Measurements from ENCODE around the gene SIGLECL1. TPM values are rescaled to one million over a fixed set of nuclear protein-coding genes. Genes with fewer than 3 reads are reported as not detected.

SIGLECL1 gene
- total and polyA plus RNA-seq, 2 donors (not counting 1 experiment from before 2014, with no cell fraction given) = not detected

GRCh38 chr19:51252306-51253079 is 1.6 kb downstream of the SIGLECL1 start:
- WGBS (ENCODE audit: insufficient coverage) = 81% methylated on average over 8 of the region's 9 CpGs
- Mint-ChIP-seq H3K9me3 (ENCODE audit: insufficient read depth) (no peaks in the 10 kb centered on the region), H3K27me3 (peaks cover 17% of the 10 kb centered on the region), H3K4me1 (no peaks in the 10 kb centered on the region), H3K4me3 (no peak overlapping the region), H3K27ac (no peak overlapping the region)
- no peak overlapping the region for H3K27ac ChIP-seq (ENCODE audit: low read length in 2 of 2)
- no peaks in the 10 kb centered on the region for H3K79me2 ChIP-seq (ENCODE audit: control insufficient read depth, insufficient read depth, low read length)
- peaks cover 0 to 2% (median 0%) of the 10 kb centered on the region in 4 experiments for H3K27me3 ChIP-seq (replicated peaks in 1 of 4; ENCODE audit: control extremely low read depth in 1 of 4, control insufficient read depth in 3 of 4, insufficient read depth in 4 of 4, low read length in 3 of 4)
- DNase-seq (no peak), ATAC-seq (ENCODE audit: low read depth) (no peak)
- H3K4me2 ChIP-seq (replicated peaks; ENCODE audit: low read depth, low read length, poor library complexity, severe bottlenecking) = no peak overlapping the region
- no peaks in the 10 kb centered on the region for H3K4me1 ChIP-seq (ENCODE audit: control insufficient read depth in 2 of 2, insufficient read depth in 2 of 2, low read length in 2 of 2)
- intact Hi-C loops (cut with micrococcal nuclease) = no loop called here
- H4K20me1 ChIP-seq (ENCODE audit: control insufficient read depth, insufficient read depth, low read length, poor library complexity, severe bottlenecking) = no peaks in the 10 kb centered on the region
- H2AFZ ChIP-seq (ENCODE audit: insufficient read depth, low read depth, low read length, poor library complexity, severe bottlenecking) = no peak overlapping the region
- H3K4me3 ChIP-seq (ENCODE audit: control extremely low read depth in 1 of 5, extremely low read depth in 1 of 5, insufficient read depth in 1 of 5, low read depth in 2 of 5, low read length in 4 of 5) = no peak overlapping the region
- POLR2A ChIA-PET = no interaction called here
- H3K36me3 ChIP-seq (replicated peaks in 1 of 2; ENCODE audit: control extremely low read depth in 1 of 2, control insufficient read depth in 1 of 2, extremely low read depth in 1 of 2, insufficient read depth in 2 of 2, low read length in 1 of 2) = no peaks in the 10 kb centered on the region
- CTCF ChIA-PET = no interaction called here
- TF ChIP-seq EZH2 (IDR thresholded peaks at IDR 0.05; ENCODE audit: borderline replicate concordance, insufficient read depth, low read depth, low read length, poor library complexity, severe bottlenecking) (no peak), CTCF (IDR thresholded peaks at IDR 0.05) (no peak)
- H3K9ac ChIP-seq (ENCODE audit: low read length) = no peak overlapping the region
- H3K9me3 ChIP-seq (ENCODE audit: control extremely low read depth in 1 of 3, control insufficient read depth in 2 of 3, insufficient read depth in 1 of 3, low read length in 2 of 3) = peaks cover 0 to 11% (median 0%) of the 10 kb centered on the region in 3 donors

- ATAC-seq (ENCODE audit: low read depth) = no peak
- DNase-seq = no peak
- Mint-ChIP-seq H3K4me1 (peaks cover 3% of the 10 kb centered on the region), H3K27ac (no peak overlapping the region), H3K9me3 (ENCODE audit: insufficient read depth) (no peaks in the 10 kb centered on the region), H3K27me3 (peaks cover 17% of the 10 kb centered on the region), H3K4me3 (no peak overlapping the region)
- Histone ChIP-seq H2AFZ (ENCODE audit: insufficient read depth, low read depth, low read length, poor library complexity, severe bottlenecking) (no peak overlapping the region), H3K4me2 (replicated peaks; ENCODE audit: low read depth, low read length, poor library complexity, severe bottlenecking) (no peak overlapping the region), H3K4me1 (ENCODE audit: control insufficient read depth in 2 of 2, insufficient read depth in 2 of 2, low read length in 2 of 2) (peaks cover 0 to under 1% of the 10 kb centered on the region in 2 donors), H3K4me3 (ENCODE audit: control extremely low read depth in 1 of 5, extremely low read depth in 1 of 5, insufficient read depth in 1 of 5, low read depth in 2 of 5, low read length in 4 of 5) (no peak overlapping the region), H3K36me3 (replicated peaks in 1 of 2; ENCODE audit: control extremely low read depth in 1 of 2, control insufficient read depth in 1 of 2, extremely low read depth in 1 of 2, insufficient read depth in 2 of 2, low read length in 1 of 2) (no peaks in the 10 kb centered on the region), H3K9ac (ENCODE audit: low read length) (no peak overlapping the region), H4K20me1 (ENCODE audit: control insufficient read depth, insufficient read depth, low read length, poor library complexity, severe bottlenecking) (no peaks in the 10 kb centered on the region), H3K27me3 (replicated peaks in 1 of 4; ENCODE audit: control extremely low read depth in 1 of 4, control insufficient read depth in 3 of 4, insufficient read depth in 4 of 4, low read length in 3 of 4) (no peaks in the 10 kb centered on the region), H3K27ac (ENCODE audit: low read length in 2 of 2) (no peak overlapping the region), H3K9me3 (ENCODE audit: control extremely low read depth in 1 of 3, control insufficient read depth in 2 of 3, insufficient read depth in 1 of 3, low read length in 2 of 3) (peaks cover 0 to 11% (median 0%) of the 10 kb centered on the region in 3 donors), H3K79me2 (ENCODE audit: control insufficient read depth, insufficient read depth, low read length) (no peaks in the 10 kb centered on the region)
- ChIA-PET POLR2A (no interaction called here), CTCF (no interaction called here)
- intact Hi-C loops (cut with micrococcal nuclease) = no loop called here
- WGBS (ENCODE audit: insufficient coverage) = no CpG with 5 or more reads among the region's 1 CpG
- TF ChIP-seq EZH2 (IDR thresholded peaks at IDR 0.05; ENCODE audit: borderline replicate concordance, insufficient read depth, low read depth, low read length, poor library complexity, severe bottlenecking) (no peak), CTCF (IDR thresholded peaks at IDR 0.05) (no peak)
Observed at GRCh38 chr19:51253088-51253806, 2.4 kb downstream of the SIGLECL1 start.

All from B cell (primary cell).